K562 (cell line): Measurements from ENCODE around the gene ZNF831.

Source experiments
- CEBPB ChIP-seq: fragments of 450-650 bp; IDR thresholded peaks from 2 replicates; pipeline ENCODE4 v1.6.1; 2016; ENCODE audit warnings: missing genetic modification characterization, missing compliant biosample characterization
- HNRNPK ChIP-seq: fragments of 200-400 bp; formaldehyde crosslinking; IDR thresholded peaks from one replicate; pipeline ENCODE4 v1.6.1; 2018; ENCODE audit warnings: mild to moderate bottlenecking, low read depth, low read length; ENCODE audit not compliant: poor library complexity, severe bottlenecking
- MYC ChIP-seq, 2 experiments: fragments of 250-450 bp in 1 of 2; sonication (Bioruptor Pico) in 1 of 2; IDR thresholded peaks; 2 replicates each; pipeline versions ENCODE4 v1.5.1 to v1.6.1; 2012 to 2021; ENCODE audit warnings: low read depth in 2 of 2, borderline replicate concordance in 1 of 2, improper control_type of control experiment in 1 of 2, low read length in 1 of 2, mild to moderate bottlenecking in 1 of 2, moderate library complexity in 1 of 2
- NFE2L1 ChIP-seq: fragments of 450-650 bp; IDR thresholded peaks from 2 replicates; pipeline ENCODE4 v1.6.1; 2016; ENCODE audit warnings: missing genetic modification characterization, low read depth, mild to moderate bottlenecking, missing compliant biosample characterization, moderate library complexity, borderline replicate concordance
- POLR2A ChIP-seq: fragments of 450-650 bp; conservative IDR thresholded peaks from 2 replicates; pipeline ENCODE4 v1.6.1; 2016
- ZBTB7A ChIP-seq: IDR thresholded peaks from 2 replicates; pipeline ENCODE4 v1.6.1; 2011; ENCODE audit warnings: low read depth, mild to moderate bottlenecking, low read length, moderate library complexity, borderline replicate concordance; ENCODE audit not compliant: control insufficient read depth
- ZNF133 ChIP-seq: fragments of 250-450 bp; sonication (Bioruptor Pico); IDR thresholded peaks from 2 replicates; pipeline ENCODE4 v1.4.0; 2020; ENCODE audit warnings: mild to moderate bottlenecking
- ZNF445 ChIP-seq: fragments of 250-450 bp; sonication (Bioruptor Pico); IDR thresholded peaks from 2 replicates; pipeline ENCODE4 v1.4.0; 2020; ENCODE audit warnings: low read depth, mild to moderate bottlenecking, moderate library complexity
- TF ChIP-seq, protein P1 (sequence below): sonication (generic); formaldehyde crosslinking; IDR thresholded peaks from 2 replicates; pipeline ENCODE4 v1.5.0; 2020; ENCODE audit warnings: missing genetic modification reagents
- TF ChIP-seq, protein P2 (sequence below), 3 experiments: IDR thresholded peaks in 2 of 3; conservative IDR thresholded peaks in 1 of 3; 2 replicates each; pipeline ENCODE4 v1.5.1; 2011 to 2012; ENCODE audit warnings: low read length in 3 of 3, mild to moderate bottlenecking in 3 of 3, control low read depth in 2 of 3, improper control_type of control experiment in 1 of 3, inconsistent platforms in 1 of 3, low read depth in 1 of 3, mixed read lengths in 1 of 3, moderate library complexity in 1 of 3; ENCODE audit not compliant: insufficient read depth in 2 of 3
- TF ChIP-seq, protein P3 (sequence below): sonication (generic); formaldehyde crosslinking; IDR thresholded peaks from 2 replicates; pipeline ENCODE4 v1.8.0; 2022; ENCODE audit warnings: missing genetic modification reagents, mild to moderate bottlenecking, borderline replicate concordance
- TF ChIP-seq, protein P4 (sequence below): fragments of 250-450 bp; sonication (Bioruptor Pico); IDR thresholded peaks from 2 replicates; pipeline ENCODE4 v1.4.0; 2020

DNA sequence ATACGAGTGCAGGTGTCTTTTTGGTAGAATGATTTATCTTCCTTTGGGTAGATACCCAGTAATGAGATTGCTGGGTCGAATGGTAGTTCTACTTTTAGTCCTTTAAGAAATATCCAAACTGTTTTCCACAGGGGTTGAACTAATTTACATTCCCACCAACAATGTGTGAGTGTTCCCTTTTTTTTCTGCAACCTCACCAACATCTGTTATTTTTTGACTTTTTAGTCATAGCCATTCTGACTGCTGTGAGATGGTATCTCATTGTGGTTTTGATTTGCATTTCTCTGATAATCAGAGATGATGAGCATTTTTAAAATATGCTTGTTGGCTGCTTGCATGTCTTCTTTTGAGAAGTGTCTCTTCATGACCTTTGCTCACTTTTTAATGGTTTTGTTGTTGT, 1.9 kb upstream of the ZNF831 start:
- TF ChIP-seq ZNF133: no peak
- no peak for TF ChIP-seq ZNF445
- no peak for TF ChIP-seq POLR2A
- TF ChIP-seq CEBPB (tag): no peak
- no peak for TF ChIP-seq HNRNPK
- TF ChIP-seq ZBTB7A: no peak
- TF ChIP-seq MYC (IDR thresholded peaks at IDR 0.05; ENCODE audit: low read depth, low read length): no peak
- TF ChIP-seq MYC (CRISPR knock-in tag; IDR thresholded peaks at IDR 0.05; ENCODE audit: borderline replicate concordance, low read depth): no peak
- no peak for TF ChIP-seq NFE2L1
- TF ChIP-seq, protein P1, sequence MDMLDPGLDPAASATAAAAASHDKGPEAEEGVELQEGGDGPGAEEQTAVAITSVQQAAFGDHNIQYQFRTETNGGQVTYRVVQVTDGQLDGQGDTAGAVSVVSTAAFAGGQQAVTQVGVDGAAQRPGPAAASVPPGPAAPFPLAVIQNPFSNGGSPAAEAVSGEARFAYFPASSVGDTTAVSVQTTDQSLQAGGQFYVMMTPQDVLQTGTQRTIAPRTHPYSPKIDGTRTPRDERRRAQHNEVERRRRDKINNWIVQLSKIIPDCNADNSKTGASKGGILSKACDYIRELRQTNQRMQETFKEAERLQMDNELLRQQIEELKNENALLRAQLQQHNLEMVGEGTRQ (CRISPR knock-in tag): no peak
- TF ChIP-seq, protein P2, sequence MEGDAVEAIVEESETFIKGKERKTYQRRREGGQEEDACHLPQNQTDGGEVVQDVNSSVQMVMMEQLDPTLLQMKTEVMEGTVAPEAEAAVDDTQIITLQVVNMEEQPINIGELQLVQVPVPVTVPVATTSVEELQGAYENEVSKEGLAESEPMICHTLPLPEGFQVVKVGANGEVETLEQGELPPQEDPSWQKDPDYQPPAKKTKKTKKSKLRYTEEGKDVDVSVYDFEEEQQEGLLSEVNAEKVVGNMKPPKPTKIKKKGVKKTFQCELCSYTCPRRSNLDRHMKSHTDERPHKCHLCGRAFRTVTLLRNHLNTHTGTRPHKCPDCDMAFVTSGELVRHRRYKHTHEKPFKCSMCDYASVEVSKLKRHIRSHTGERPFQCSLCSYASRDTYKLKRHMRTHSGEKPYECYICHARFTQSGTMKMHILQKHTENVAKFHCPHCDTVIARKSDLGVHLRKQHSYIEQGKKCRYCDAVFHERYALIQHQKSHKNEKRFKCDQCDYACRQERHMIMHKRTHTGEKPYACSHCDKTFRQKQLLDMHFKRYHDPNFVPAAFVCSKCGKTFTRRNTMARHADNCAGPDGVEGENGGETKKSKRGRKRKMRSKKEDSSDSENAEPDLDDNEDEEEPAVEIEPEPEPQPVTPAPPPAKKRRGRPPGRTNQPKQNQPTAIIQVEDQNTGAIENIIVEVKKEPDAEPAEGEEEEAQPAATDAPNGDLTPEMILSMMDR (IDR thresholded peaks at IDR 0.05 in 2 of 3, conservative IDR thresholded peaks at IDR 0.05 in 1 of 3; ENCODE audit: insufficient read depth in 2 of 3, low read depth in 1 of 3, low read length in 3 of 3): no peak
- TF ChIP-seq, protein P3, sequence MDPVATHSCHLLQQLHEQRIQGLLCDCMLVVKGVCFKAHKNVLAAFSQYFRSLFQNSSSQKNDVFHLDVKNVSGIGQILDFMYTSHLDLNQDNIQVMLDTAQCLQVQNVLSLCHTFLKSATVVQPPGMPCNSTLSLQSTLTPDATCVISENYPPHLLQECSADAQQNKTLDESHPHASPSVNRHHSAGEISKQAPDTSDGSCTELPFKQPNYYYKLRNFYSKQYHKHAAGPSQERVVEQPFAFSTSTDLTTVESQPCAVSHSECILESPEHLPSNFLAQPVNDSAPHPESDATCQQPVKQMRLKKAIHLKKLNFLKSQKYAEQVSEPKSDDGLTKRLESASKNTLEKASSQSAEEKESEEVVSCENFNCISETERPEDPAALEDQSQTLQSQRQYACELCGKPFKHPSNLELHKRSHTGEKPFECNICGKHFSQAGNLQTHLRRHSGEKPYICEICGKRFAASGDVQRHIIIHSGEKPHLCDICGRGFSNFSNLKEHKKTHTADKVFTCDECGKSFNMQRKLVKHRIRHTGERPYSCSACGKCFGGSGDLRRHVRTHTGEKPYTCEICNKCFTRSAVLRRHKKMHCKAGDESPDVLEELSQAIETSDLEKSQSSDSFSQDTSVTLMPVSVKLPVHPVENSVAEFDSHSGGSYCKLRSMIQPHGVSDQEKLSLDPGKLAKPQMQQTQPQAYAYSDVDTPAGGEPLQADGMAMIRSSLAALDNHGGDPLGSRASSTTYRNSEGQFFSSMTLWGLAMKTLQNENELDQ (CRISPR knock-in tag): no peak
- TF ChIP-seq, protein P4, sequence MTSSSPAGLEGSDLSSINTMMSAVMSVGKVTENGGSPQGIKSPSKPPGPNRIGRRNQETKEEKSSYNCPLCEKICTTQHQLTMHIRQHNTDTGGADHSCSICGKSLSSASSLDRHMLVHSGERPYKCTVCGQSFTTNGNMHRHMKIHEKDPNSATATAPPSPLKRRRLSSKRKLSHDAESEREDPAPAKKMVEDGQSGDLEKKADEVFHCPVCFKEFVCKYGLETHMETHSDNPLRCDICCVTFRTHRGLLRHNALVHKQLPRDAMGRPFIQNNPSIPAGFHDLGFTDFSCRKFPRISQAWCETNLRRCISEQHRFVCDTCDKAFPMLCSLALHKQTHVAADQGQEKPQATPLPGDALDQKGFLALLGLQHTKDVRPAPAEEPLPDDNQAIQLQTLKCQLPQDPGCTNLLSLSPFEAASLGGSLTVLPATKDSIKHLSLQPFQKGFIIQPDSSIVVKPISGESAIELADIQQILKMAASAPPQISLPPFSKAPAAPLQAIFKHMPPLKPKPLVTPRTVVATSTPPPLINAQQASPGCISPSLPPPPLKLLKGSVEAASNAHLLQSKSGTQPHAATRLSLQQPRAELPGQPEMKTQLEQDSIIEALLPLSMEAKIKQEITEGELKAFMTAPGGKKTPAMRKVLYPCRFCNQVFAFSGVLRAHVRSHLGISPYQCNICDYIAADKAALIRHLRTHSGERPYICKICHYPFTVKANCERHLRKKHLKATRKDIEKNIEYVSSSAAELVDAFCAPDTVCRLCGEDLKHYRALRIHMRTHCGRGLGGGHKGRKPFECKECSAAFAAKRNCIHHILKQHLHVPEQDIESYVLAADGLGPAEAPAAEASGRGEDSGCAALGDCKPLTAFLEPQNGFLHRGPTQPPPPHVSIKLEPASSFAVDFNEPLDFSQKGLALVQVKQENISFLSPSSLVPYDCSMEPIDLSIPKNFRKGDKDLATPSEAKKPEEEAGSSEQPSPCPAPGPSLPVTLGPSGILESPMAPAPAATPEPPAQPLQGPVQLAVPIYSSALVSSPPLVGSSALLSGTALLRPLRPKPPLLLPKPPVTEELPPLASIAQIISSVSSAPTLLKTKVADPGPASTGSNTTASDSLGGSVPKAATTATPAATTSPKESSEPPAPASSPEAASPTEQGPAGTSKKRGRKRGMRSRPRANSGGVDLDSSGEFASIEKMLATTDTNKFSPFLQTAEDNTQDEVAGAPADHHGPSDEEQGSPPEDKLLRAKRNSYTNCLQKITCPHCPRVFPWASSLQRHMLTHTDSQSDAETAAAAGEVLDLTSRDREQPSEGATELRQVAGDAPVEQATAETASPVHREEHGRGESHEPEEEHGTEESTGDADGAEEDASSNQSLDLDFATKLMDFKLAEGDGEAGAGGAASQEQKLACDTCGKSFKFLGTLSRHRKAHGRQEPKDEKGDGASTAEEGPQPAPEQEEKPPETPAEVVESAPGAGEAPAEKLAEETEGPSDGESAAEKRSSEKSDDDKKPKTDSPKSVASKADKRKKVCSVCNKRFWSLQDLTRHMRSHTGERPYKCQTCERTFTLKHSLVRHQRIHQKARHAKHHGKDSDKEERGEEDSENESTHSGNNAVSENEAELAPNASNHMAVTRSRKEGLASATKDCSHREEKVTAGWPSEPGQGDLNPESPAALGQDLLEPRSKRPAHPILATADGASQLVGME (CRISPR knock-in tag): no peak
